H9 (cell line): ENCODE results near the gene HECW1. TPM values are rescaled to one million over a fixed set of nuclear protein-coding genes. Genes with fewer than 3 reads are reported as not detected.

Experiments used
- DNase-seq: peaks from one replicate; pipeline ENCODE4 v3.0.0-alpha.2; 2017
- H2AFZ ChIP-seq: one replicate; pipeline ENCODE4 v1.6.1; 2013; ENCODE audit warnings: mild to moderate bottlenecking, low read length, control low read depth, moderate library complexity
- H2AK5ac ChIP-seq: 2 replicates; pipeline ENCODE4 v1.6.1; 2013; ENCODE audit warnings: low read length, control low read depth, mixed read lengths; ENCODE audit not compliant: insufficient read length
- H2BK120ac ChIP-seq: one replicate; pipeline ENCODE4 v1.6.1; 2013; ENCODE audit warnings: low read depth, mild to moderate bottlenecking, low read length, control low read depth, inconsistent platforms; ENCODE audit not compliant: poor library complexity, severe bottlenecking
- H2BK12ac ChIP-seq: 2 replicates; pipeline ENCODE4 v1.6.1; 2013; ENCODE audit warnings: low read length, control low read depth, mixed read lengths, low read depth; ENCODE audit not compliant: insufficient read length
- H2BK15ac ChIP-seq: 2 replicates; pipeline ENCODE4 v1.6.1; 2013; ENCODE audit warnings: low read depth, low read length, control low read depth
- H2BK20ac ChIP-seq: one replicate; pipeline ENCODE4 v1.6.1; 2013; ENCODE audit warnings: low read depth, mild to moderate bottlenecking, low read length, control low read depth, inconsistent platforms; ENCODE audit not compliant: poor library complexity, severe bottlenecking
- H2BK5ac ChIP-seq: 2 replicates; pipeline ENCODE4 v1.6.1; 2013; ENCODE audit warnings: low read length, control low read depth, mixed read lengths; ENCODE audit not compliant: insufficient read length
- H3K14ac ChIP-seq: 2 replicates; pipeline ENCODE4 v1.6.1; 2013; ENCODE audit warnings: low read length, control low read depth; ENCODE audit not compliant: insufficient read depth
- H3K18ac ChIP-seq: 2 replicates; pipeline ENCODE4 v1.6.1; 2013; ENCODE audit warnings: low read depth, mild to moderate bottlenecking, mixed read lengths, low read length, control low read depth; ENCODE audit not compliant: insufficient read length
- H3K23ac ChIP-seq: 2 replicates; pipeline ENCODE4 v1.6.1; 2013; ENCODE audit warnings: low read length, control low read depth, mixed read lengths, low read depth; ENCODE audit not compliant: insufficient read length
- H3K23me2 ChIP-seq: 2 replicates; pipeline ENCODE4 v1.6.1; 2013; ENCODE audit warnings: low read depth, mild to moderate bottlenecking, mixed read lengths, low read length, control low read depth; ENCODE audit not compliant: insufficient read length, poor library complexity, severe bottlenecking
- H3K27ac ChIP-seq: 2 replicates; pipeline ENCODE4 v1.5.1; 2013; ENCODE audit warnings: low read length, control low read depth, mixed read lengths, low read depth; ENCODE audit not compliant: insufficient read length
- H3K27me3 ChIP-seq: 2 replicates; pipeline ENCODE4 v1.6.1; 2013; ENCODE audit warnings: low read length, control low read depth, inconsistent platforms; ENCODE audit not compliant: insufficient read depth
- H3K4ac ChIP-seq: 2 replicates; pipeline ENCODE4 v1.6.1; 2013; ENCODE audit warnings: low read depth, mild to moderate bottlenecking, control low read depth, inconsistent platforms, low read length, moderate library complexity
- H3K4me1 ChIP-seq: 2 replicates; pipeline ENCODE4 v1.6.1; 2013; ENCODE audit warnings: low read length, control low read depth, inconsistent platforms; ENCODE audit not compliant: insufficient read depth
- H3K4me2 ChIP-seq: 2 replicates; pipeline ENCODE4 v1.6.1; 2013; ENCODE audit warnings: low read length, control low read depth, mixed read lengths; ENCODE audit not compliant: insufficient read length, insufficient read depth
- H3K56ac ChIP-seq: 2 replicates; pipeline ENCODE4 v1.6.1; 2013; ENCODE audit warnings: low read depth, mild to moderate bottlenecking, mixed read lengths, low read length, control low read depth; ENCODE audit not compliant: insufficient read length
- H3K79me1 ChIP-seq: 2 replicates; pipeline ENCODE4 v1.6.1; 2013; ENCODE audit warnings: low read depth, mild to moderate bottlenecking, moderate library complexity, low read length, control low read depth, inconsistent platforms; ENCODE audit not compliant: insufficient read depth, poor library complexity, severe bottlenecking
- H3K79me2 ChIP-seq: 2 replicates; pipeline ENCODE4 v1.6.1; 2013; ENCODE audit warnings: low read length, control low read depth, inconsistent platforms; ENCODE audit not compliant: insufficient read depth
- H3K9ac ChIP-seq: 2 replicates; pipeline ENCODE4 v1.6.1; 2013; ENCODE audit warnings: low read length, control low read depth, mixed read lengths; ENCODE audit not compliant: insufficient read length; ENCODE audit errors: extremely low read depth
- H3K9me3 ChIP-seq: one replicate; pipeline ENCODE4 v1.6.1; 2013; ENCODE audit warnings: low read depth, low read length, inconsistent platforms; ENCODE audit not compliant: control insufficient read depth
- H3T11ph ChIP-seq: one replicate; pipeline ENCODE4 v1.6.1; 2013; ENCODE audit warnings: mild to moderate bottlenecking, low read length, control low read depth, inconsistent platforms
- H4K20me1 ChIP-seq: one replicate; pipeline ENCODE4 v1.6.1; 2013; ENCODE audit not compliant: control insufficient read depth, insufficient read length, insufficient read depth
- H4K5ac ChIP-seq: 2 replicates; pipeline ENCODE4 v1.6.1; 2013; ENCODE audit warnings: low read depth, mild to moderate bottlenecking, mixed read lengths, low read length, control low read depth; ENCODE audit not compliant: insufficient read length
- H4K8ac ChIP-seq: replicated peaks from 2 replicates; pipeline ENCODE4 v1.6.1; 2013; ENCODE audit warnings: low read length, control low read depth, mixed read lengths, low read depth; ENCODE audit not compliant: insufficient read length
- H4K91ac ChIP-seq: 2 replicates; pipeline ENCODE4 v1.6.1; 2013; ENCODE audit warnings: low read depth, mild to moderate bottlenecking, moderate library complexity, mixed read lengths, low read length, control low read depth; ENCODE audit not compliant: insufficient read length
- H3K27ac Mint-ChIP-seq, 3 experiments: 2 replicates in 2 of 3; 3 replicates in 1 of 3; pipeline ENCODE4 v1.8.0; 2020 to 2021; ENCODE audit warnings: mixed read lengths in 3 of 3, mild to moderate bottlenecking in 1 of 3, moderate library complexity in 1 of 3
- H3K27me3 Mint-ChIP-seq: 2 replicates; pipeline ENCODE4 v1.8.0; 2021; ENCODE audit warnings: low read depth, mild to moderate bottlenecking, moderate library complexity, mixed read lengths
- H3K36me3 Mint-ChIP-seq, 3 experiments: 2 replicates in 2 of 3; 3 replicates in 1 of 3; pipeline ENCODE4 v1.8.0; 2020 to 2021; ENCODE audit warnings: low read depth in 3 of 3, mixed read lengths in 3 of 3; ENCODE audit not compliant: insufficient read depth in 1 of 3
- H3K4me1 Mint-ChIP-seq, 2 experiments: 2 replicates each; pipeline ENCODE4 v1.8.0; 2020; ENCODE audit warnings: mixed read lengths in 2 of 2
- H3K4me3 Mint-ChIP-seq, 2 experiments: 2 replicates in 1 of 2; 3 replicates in 1 of 2; pipeline ENCODE4 v1.8.0; 2020 to 2021; ENCODE audit warnings: mild to moderate bottlenecking in 2 of 2, mixed read lengths in 2 of 2, moderate library complexity in 1 of 2
- H3K9me3 Mint-ChIP-seq, 2 experiments: 2 replicates in 1 of 2; 3 replicates in 1 of 2; pipeline ENCODE4 v1.8.0; 2020; ENCODE audit warnings: mild to moderate bottlenecking in 2 of 2, mixed read lengths in 2 of 2, moderate library complexity in 1 of 2
- WGBS: extraction: QIAGEN DNeasy Blood & Tissue Kit; methylation state at CpG from one replicate; pipeline ENCODE4 v1.1.7; 2013; ENCODE audit warnings: missing lambda C conversion rate, low lambda C conversion rate, mixed read lengths; ENCODE audit not compliant: insufficient read length; ENCODE audit errors: extremely low coverage; 5-methylcytosine and 5-hydroxymethylcytosine counted together
- total RNA-seq: library from RNA; stranded (reverse); gene quantifications from 2 replicates; pipeline ENCODE4 v1.2.1, GENCODE V29; 2021
- TF ChIP-seq, protein P1 (sequence below): fragments of 200-600 bp; sonication (generic); conservative IDR thresholded peaks from 3 replicates; pipeline ENCODE4 v1.8.0; 2021; ENCODE audit warnings: antibody characterized with exemption, mild to moderate bottlenecking

HECW1 gene
- total RNA-seq, 1 experiment from 2014 or later = 5.0 TPM

DNA sequence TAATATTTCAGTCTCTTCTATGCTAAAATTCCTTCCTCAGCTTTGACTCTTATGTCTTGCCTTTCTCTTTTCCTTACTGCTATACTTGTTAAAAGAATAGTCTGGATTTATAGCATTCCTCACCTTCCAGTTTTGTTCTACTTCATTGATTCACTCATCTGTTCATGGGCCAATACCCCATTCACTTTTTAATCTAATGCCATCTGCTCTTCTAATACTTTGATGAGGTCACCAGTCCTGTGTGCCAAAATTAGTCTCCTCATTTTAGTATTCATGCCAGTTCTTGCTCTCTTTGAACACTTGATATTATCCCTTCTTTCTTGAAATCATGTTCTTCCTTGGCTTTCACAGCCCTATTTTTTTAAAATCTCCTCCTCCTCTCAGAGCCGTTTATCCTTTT lies 489.8 kb downstream of the HECW1 start:
- Mint-ChIP-seq H3K36me3 (peaks cover 6 to 8% (median 7%) of the 10 kb centered on the region in 3 experiments), H3K9me3 (peaks cover 5 to 8% of the 10 kb centered on the region in 2 experiments; a peak in 3 of 5 replicates), H3K27me3 (no peaks in the 10 kb centered on the region), H3K4me3 (no peak overlapping the region), H3K4me1 (no peaks in the 10 kb centered on the region), H3K27ac (no peak overlapping the region)
- Histone ChIP-seq H3K9me3 (no peaks in the 10 kb centered on the region), H2BK15ac (no peak overlapping the region), H3T11ph (no peak overlapping the region), H2BK12ac (no peak overlapping the region), H3K14ac (no peak overlapping the region), H2BK120ac (no peak overlapping the region), H3K4me1 (peaks cover 4% of the 10 kb centered on the region; the same call in 1 of the 2 replicates), H3K27me3 (no peaks in the 10 kb centered on the region; the same call in 1 of the 2 replicates), H2BK20ac (no peak overlapping the region), H2AK5ac (no peak overlapping the region), H3K79me2 (no peaks in the 10 kb centered on the region), H2AFZ (no peak overlapping the region), H3K23me2 (no peaks in the 10 kb centered on the region), H4K8ac (no peak overlapping the region), H3K4me2 (no peak overlapping the region), H3K9ac (no peak overlapping the region), H3K27ac (no peak overlapping the region), H4K20me1 (no peaks in the 10 kb centered on the region), H3K23ac (no peak overlapping the region), H3K56ac (no peak overlapping the region), H4K5ac (no peak overlapping the region), H3K79me1 (no peaks in the 10 kb centered on the region), H3K18ac (no peak overlapping the region), H3K4ac (no peak overlapping the region), H2BK5ac (no peak overlapping the region), H4K91ac (no peak overlapping the region)
- TF ChIP-seq, protein P1, sequence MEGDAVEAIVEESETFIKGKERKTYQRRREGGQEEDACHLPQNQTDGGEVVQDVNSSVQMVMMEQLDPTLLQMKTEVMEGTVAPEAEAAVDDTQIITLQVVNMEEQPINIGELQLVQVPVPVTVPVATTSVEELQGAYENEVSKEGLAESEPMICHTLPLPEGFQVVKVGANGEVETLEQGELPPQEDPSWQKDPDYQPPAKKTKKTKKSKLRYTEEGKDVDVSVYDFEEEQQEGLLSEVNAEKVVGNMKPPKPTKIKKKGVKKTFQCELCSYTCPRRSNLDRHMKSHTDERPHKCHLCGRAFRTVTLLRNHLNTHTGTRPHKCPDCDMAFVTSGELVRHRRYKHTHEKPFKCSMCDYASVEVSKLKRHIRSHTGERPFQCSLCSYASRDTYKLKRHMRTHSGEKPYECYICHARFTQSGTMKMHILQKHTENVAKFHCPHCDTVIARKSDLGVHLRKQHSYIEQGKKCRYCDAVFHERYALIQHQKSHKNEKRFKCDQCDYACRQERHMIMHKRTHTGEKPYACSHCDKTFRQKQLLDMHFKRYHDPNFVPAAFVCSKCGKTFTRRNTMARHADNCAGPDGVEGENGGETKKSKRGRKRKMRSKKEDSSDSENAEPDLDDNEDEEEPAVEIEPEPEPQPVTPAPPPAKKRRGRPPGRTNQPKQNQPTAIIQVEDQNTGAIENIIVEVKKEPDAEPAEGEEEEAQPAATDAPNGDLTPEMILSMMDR = no peak
- no peak for DNase-seq
- WGBS = no CpG with 5 or more reads among the region's 1 CpG
